ENCODE data around the gene IDH3B. TPM values are rescaled to one million over a fixed set of nuclear protein-coding genes. Genes with fewer than 3 reads are reported as not detected.
"Not testable (repeated sequence)": the region's sequence is repeated elsewhere in the genome, so short reads cannot be mapped to it uniquely, and the experiment has no call there.

Gene IDH3B
- total RNA-seq, 1 donor from 2014 or later = 46.9 TPM

DNA sequence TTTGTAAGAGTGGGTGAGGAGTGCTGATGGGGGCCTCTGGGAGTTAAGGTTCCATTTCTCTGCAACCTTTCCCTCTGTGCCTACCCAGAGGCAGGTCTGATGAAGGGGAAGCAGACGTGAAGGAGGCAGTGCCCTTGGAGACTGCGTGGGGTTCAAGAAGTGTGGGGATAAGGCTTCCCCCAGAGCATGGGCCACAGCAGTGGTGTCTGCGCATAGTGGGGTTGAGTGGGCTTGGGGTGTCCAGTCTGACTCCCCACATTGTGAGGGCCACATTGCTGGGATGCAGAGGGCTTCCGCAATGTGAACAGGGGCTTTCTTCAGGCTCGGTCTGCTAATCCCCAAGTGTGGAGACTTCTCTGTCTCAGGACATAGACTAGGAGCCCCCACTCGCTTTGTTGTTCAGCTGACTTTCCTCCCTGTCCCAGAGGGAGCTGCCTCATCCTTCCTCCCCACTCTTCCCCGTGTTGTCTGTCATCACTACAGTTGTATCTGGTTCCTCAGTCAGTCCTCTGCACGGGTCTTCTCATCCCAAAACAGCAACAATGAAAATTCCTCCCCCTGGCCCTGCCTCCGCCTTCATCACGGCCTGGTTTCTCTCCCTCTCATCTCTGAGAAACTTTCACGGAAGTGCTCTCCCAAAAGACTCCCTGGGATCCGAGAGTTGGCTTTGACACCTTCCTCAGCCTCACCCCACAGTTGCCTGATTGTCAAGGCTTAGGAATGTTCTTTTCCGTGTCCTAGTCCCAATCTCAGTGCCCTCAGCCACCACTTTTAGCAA is 31.4 kb upstream of the IDH3B start:
- ATAC-seq (no peak), DNase-seq (ENCODE audit: low spot score) (peak; percentile 30)

DNA sequence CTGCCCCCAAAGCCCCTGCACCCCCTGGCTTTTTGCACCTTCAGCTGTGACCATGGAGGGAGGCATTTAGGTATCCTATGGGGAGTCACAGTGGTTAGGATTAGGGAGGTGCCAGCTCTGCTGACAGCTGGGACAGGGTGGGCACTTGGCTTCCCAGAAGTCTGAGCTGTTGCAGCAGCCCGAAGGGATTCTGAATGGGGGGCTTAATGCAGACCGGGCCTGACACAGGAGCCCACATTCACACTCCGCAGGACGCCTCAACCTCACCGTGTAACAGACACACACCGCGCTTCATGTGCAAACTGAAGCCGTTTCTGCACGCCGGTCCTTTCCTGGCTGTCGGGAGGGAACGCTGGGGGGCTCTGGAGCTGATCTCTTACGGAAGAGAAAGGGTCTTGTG is 30.5 kb upstream of the IDH3B start:
- ATAC-seq (no peak), DNase-seq (ENCODE audit: low spot score) (peak; percentile 34)

- no peak for ATAC-seq
- peak; percentile 41 for DNase-seq (ENCODE audit: low spot score)
These were observed 30.0 kb upstream of the IDH3B start for GRCh38 chr20:2694008-2694471.

GRCh38 chr20:2693286-2694007 is 29.4 kb upstream of the IDH3B start:
- no peak for DNase-seq (ENCODE audit: low spot score)
- ATAC-seq = peak; percentile 36

DNA sequence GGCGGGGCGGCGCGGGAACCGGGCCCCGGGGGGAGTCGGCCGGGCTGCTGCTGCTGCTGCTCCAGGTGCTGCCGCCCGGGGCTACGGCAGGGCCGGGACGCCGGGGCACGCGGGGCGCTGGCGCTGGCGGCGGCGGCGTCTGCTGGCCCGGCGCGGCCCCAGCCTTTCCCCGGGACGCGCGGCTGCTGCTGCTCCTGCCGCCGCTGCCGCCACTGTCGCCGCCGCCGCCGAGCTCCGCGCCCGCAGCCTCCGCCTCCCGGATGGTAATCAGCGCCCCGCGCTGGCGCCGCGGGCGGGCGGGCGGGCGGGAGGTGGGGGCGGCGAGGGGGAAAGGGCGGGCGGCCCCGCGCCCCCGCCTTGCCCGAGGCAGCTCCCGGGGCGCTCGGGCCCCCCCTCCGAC is 28.9 kb upstream of the IDH3B start:
- ATAC-seq = peak; percentile 17
- no peak for DNase-seq (ENCODE audit: low spot score)

DNA sequence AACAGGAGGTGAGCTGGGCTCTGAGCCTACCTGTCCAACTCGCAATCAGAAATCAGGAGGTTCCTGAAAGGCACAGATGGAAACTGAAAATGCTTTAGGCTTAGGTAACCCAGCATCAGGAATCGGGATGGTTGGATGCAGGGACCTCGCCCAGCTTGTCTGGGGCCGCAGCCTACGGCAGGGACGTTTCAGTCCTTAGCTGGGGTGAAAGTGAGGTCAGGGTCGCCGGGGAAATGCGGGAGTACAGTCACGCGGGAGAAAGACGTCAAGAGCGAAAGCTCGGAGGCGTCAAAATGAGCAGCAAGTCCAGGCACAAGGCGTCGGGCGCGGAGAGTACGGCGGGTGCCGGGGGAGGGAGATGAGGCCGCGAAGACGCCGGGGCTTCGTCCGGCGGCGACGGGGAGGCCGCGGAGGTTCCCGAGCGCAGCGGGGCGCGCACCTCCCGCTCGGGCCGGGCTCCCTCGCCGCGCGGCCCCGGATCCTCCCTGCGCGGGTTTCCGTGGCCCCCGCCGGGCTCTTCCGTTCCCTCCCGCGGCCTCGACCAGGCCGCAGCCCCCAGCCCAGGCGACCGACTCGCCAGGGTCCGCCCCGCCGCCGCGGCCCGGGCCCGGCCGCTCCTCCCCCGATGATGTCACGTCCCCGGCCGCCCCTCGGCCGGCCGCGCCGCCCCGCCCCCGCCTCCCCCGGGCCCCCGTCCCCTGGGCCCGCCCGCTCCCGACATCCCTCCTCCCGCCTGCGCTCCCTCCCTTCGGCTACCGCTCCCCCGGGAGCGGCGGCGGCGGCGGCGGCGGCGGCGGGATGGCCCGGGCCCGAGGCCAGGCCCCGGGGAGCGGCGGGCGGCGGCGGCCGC is 28.2 kb upstream of the IDH3B start, which contains the start of gene EBF4:
Gene EBF4, plus strand, starts transcription at position 745 of the 850 bp plus-strand sequence. CDS start 866 bp downstream, outside the sequence.
- DNase-seq (ENCODE audit: low spot score) = no peak
- peak; percentile 51 for ATAC-seq

GRCh38 chr20:2691663-2692035 is 27.6 kb upstream of the IDH3B start:
- no peak for DNase-seq (ENCODE audit: low spot score)

DNA sequence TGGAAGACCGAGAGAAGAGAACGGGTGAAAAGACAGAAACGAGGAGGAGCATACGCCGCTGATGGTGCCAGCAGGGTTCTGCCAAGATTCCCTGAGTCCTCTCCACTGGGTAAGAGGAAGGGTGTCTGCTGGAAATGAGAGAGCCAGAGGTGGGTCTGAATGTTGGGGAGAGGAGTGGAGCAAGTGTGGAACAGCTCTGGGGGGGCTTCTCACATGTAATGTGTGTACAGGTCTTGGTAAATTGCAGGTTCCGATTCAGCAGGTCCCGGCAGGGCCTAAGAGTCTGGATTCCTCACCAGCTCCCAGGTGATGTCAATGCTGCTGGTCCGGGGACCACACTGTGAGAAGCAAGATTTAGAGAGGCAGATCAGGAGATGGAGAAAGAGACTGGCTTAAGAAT is 27.1 kb upstream of the IDH3B start:
- ATAC-seq = no peak
- DNase-seq (ENCODE audit: low spot score) = no peak

More at GRCh38 chr20:2691663-2692035, 27.6 kb upstream of the IDH3B start:
- ATAC-seq = no peak

DNA sequence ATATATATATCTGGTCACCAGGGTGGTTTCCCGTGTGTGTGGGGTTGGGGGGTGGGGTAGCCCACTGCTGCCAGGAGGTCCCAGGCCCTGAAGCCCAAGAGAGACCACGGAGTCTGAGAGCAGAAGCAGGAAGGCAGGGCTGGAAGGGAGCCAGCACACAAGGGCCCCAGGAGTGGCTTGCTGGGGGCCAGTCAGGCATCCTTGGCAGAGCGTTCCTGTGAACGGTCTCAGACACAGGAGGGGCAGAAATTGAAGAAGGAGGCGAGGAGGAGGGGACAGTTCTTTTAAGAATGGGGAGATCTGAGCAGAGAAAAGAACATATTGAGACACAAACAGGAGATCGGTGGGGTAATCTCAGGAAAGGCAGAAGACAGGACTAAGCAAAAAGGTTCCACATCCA is 26.7 kb upstream of the IDH3B start:
- DNase-seq (ENCODE audit: low spot score) (no peak), ATAC-seq (no peak)

- no peak for DNase-seq (ENCODE audit: low spot score)
- no peak for ATAC-seq
These were observed 26.2 kb upstream of the IDH3B start for GRCh38 chr20:2690213-2690612.

DNA sequence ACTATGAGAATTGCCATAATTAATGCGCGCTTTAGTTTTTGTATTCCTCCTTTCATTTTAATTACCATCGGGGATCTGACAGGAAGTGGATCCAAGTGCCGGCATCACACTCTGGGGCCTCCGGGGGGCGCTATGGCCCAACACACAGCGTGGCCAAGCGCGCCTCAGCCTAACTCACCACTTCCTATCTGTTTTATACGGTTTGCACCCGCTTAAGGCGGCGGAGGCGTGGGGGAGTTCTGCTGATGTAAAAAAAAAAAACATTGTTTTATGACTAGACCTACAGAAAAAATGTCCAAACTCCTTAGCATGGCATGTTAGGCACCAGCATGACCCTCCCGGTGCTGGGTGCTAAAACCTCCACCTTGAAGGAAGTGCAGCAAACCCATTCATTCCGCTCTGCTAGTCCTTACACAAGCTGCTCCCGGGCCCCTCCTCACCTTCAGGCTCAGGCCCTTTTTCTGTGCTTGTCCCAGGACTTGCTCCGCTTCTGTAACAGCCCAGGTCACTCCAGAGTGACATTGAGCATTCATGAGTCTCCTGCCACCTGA is 24.1 kb upstream of the IDH3B start:
- ATAC-seq = peak; percentile 48

GRCh38 chr20:2687514-2687913 is 23.5 kb upstream of the IDH3B start:
- no peak for DNase-seq (ENCODE audit: low spot score)
- no peak for ATAC-seq

More for the DNA sequence above, 24.1 kb upstream of the IDH3B start:
- no peak for DNase-seq (ENCODE audit: low spot score)

GRCh38 chr20:2684817-2685216 is 20.8 kb upstream of the IDH3B start:
- not testable (repeated sequence) for DNase-seq (ENCODE audit: low spot score); ATAC-seq

DNA sequence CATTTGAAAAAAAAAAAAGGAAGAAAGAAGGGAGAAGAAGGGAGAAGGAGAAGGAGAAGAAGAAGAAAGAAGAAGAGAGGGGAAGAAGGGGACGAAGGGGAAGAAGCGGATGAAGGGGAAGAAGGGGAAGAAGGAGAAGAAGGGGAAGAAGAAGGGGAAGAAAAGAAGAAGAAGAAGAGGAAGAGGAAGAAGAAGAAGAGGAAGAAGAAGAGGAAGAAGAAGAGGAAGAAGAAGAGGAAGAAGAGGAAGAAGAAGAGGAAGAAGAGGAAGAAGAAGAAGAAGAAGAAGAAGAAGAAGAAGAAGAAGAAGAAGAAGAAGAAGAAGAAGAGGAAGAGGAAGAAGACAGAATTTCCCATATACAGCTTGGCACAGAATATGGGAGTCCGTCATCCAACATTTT is 18.0 kb upstream of the IDH3B start:
- ATAC-seq; DNase-seq (ENCODE audit: low spot score): not testable (repeated sequence)

- ATAC-seq (no peak), DNase-seq (ENCODE audit: low spot score) (no peak)
These were observed 16.0 kb upstream of the IDH3B start for GRCh38 chr20:2680046-2680445.

DNA sequence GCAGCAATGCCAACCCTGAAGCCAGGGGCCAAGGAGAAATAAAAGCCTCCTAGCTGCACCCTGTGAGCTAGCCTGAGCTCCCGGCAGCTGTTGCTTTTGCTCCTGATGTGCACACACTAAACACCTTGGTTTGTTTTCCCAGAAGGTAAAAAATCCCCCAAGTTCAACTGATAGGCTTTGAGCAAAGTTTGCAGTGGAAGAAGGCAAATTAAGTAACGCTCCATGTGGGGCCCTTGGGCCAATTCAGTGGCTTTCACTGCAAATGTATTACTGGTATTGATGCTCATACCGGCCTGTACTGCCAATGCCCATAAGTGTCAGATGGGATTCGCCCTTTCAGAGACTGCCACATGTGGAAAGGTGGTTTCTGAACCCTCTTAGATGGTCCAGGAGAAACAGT is 9.4 kb upstream of the IDH3B start:
- ATAC-seq (no peak), DNase-seq (ENCODE audit: low spot score) (no peak)

DNA sequence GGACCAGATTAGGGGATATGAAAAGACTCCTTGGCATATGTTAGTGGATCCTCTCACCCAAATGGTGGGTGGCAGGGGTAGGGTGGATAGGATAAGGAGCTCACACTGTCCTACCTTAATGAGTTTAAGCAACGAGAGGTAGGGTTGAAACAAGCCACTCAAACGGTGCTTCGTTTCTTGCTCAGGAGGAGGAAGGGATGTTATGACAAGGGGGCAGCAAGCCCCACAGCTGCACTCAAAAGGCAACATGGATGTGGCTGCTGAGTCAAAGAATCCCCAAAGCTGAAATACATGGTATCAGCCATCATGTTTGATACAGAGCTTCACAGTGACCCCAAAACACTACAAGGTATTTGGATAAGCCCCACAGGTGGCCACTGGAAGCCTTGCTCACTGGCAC is 8.4 kb upstream of the IDH3B start:
- no peak for ATAC-seq
- no peak for DNase-seq (ENCODE audit: low spot score)

DNA sequence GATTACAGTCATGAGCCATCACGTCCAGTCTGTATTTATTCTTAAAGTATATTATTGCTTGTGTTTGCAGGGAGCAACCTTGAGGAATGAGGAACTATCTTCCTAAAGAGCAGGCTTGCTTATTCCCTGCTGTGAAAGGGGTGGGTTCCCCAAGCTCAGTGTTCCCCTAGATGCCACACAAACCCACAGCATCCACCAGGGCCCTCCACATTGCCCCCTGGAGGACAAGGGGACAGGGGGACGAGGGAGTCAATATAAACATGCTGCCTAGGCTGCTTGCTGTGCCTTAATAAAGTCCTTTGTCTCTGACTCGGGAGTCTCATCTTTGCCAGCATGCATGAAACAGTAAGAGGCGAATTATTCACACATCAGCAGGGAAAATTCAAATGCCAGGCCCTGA is 8.0 kb upstream of the IDH3B start:
- DNase-seq (ENCODE audit: low spot score) (no peak), ATAC-seq (no peak)

- ATAC-seq = no peak
- DNase-seq (ENCODE audit: low spot score) = no peak
These were observed 591 bp downstream of the IDH3B start for GRCh38 chr20:2663364-2663886.

DNA sequence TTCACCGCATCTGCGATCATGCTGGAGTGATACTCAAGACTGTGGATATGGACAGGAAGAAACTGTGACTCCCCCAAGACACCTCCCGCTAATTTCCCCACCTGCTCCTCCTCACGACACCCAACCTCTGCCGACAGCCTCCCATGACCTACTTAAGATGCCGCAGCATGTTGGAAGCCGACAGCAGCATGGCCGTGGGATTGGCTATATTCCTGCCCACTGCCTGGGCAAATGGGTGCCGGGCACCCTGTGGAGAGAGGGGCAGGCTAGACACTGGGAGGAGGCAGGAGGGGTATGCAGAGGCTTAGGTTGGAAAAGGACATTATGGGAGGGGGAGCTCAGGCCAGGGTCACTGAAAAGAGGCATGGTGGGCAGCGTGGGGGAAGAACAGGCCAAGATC is 4.5 kb downstream of the IDH3B start:
- DNase-seq (ENCODE audit: low spot score) (no peak), ATAC-seq (no peak)

Data from left lobe of liver (tissue), 2 donors.